Measurements from ENCODE around the gene PDSS2. TPM values are rescaled to one million over a fixed set of nuclear protein-coding genes. Genes with fewer than 3 reads are reported as not detected.
"Not testable (repeated sequence)": the region's sequence is repeated elsewhere in the genome, so short reads cannot be mapped to it uniquely, and the experiment has no call there.

PDSS2 gene
- total RNA-seq, 1 experiment from 2014 or later: 14.8 TPM

GRCh38 chr6:107196152-107196551 is 263.2 kb downstream of the PDSS2 start:
- intact Hi-C loops (cut with micrococcal nuclease; ENCODE audit: unreplicated experiment): no loop called here
- no peaks in the 10 kb centered on the region for H3K36me3 Mint-ChIP-seq (ENCODE audit: insufficient read depth, unreplicated experiment)
- TF ChIP-seq CTCF (IDR thresholded peaks at IDR 0.05; ENCODE audit: unreplicated experiment): no peak
- no peak overlapping the region for H3K4me3 Mint-ChIP-seq (ENCODE audit: low read depth, unreplicated experiment)
- no TSS peak for BruUV-seq (replicated peaks)
- no peak for DNase-seq
- no peaks in the 10 kb centered on the region for H3K9me3 Mint-ChIP-seq (ENCODE audit: low read depth, unreplicated experiment)
- no peak overlapping the region for H3K27ac Mint-ChIP-seq (ENCODE audit: unreplicated experiment)
- no peaks in the 10 kb centered on the region for H3K4me1 Mint-ChIP-seq (ENCODE audit: low read depth, unreplicated experiment)
- CTCF ChIA-PET: no interaction called here
- H3K27me3 Mint-ChIP-seq (ENCODE audit: unreplicated experiment): no peaks in the 10 kb centered on the region

- H3K4me3 Mint-ChIP-seq (ENCODE audit: low read depth, unreplicated experiment); DNase-seq; H3K27me3 Mint-ChIP-seq (ENCODE audit: unreplicated experiment); H3K36me3 Mint-ChIP-seq (ENCODE audit: insufficient read depth, unreplicated experiment); H3K9me3 Mint-ChIP-seq (ENCODE audit: low read depth, unreplicated experiment); CTCF ChIA-PET; H3K4me1 Mint-ChIP-seq (ENCODE audit: low read depth, unreplicated experiment); H3K27ac Mint-ChIP-seq (ENCODE audit: unreplicated experiment); intact Hi-C loops (cut with micrococcal nuclease; ENCODE audit: unreplicated experiment); BruUV-seq (replicated peaks): not testable (repeated sequence)
Measured at GRCh38 chr6:107194723-107195122, 264.6 kb downstream of the PDSS2 start.

- TF ChIP-seq CTCF (IDR thresholded peaks at IDR 0.05; ENCODE audit: unreplicated experiment): no peak
- Mint-ChIP-seq H3K27me3 (ENCODE audit: unreplicated experiment) (no peaks in the 10 kb centered on the region), H3K4me1 (ENCODE audit: low read depth, unreplicated experiment) (no peaks in the 10 kb centered on the region), H3K36me3 (ENCODE audit: insufficient read depth, unreplicated experiment) (no peaks in the 10 kb centered on the region), H3K27ac (ENCODE audit: unreplicated experiment) (no peak overlapping the region), H3K9me3 (ENCODE audit: low read depth, unreplicated experiment) (no peaks in the 10 kb centered on the region), H3K4me3 (ENCODE audit: low read depth, unreplicated experiment) (no peak overlapping the region)
- intact Hi-C loops (cut with micrococcal nuclease; ENCODE audit: unreplicated experiment): no loop called here
- BruUV-seq (replicated peaks): no TSS peak
- DNase-seq: no peak
- CTCF ChIA-PET: no interaction called here
Measured at GRCh38 chr6:107192830-107193229, 266.5 kb downstream of the PDSS2 start.

GRCh38 chr6:107187630-107188029 is 271.7 kb downstream of the PDSS2 start:
- H3K4me3 Mint-ChIP-seq (ENCODE audit: low read depth, unreplicated experiment): no peak overlapping the region
- intact Hi-C loops (cut with micrococcal nuclease; ENCODE audit: unreplicated experiment): no loop called here
- no peak overlapping the region for H3K27ac Mint-ChIP-seq (ENCODE audit: unreplicated experiment)
- no peaks in the 10 kb centered on the region for H3K36me3 Mint-ChIP-seq (ENCODE audit: insufficient read depth, unreplicated experiment)
- no peak for DNase-seq
- no peaks in the 10 kb centered on the region for H3K4me1 Mint-ChIP-seq (ENCODE audit: low read depth, unreplicated experiment)
- H3K9me3 Mint-ChIP-seq (ENCODE audit: low read depth, unreplicated experiment): no peaks in the 10 kb centered on the region
- no peaks in the 10 kb centered on the region for H3K27me3 Mint-ChIP-seq (ENCODE audit: unreplicated experiment)
- no TSS peak for BruUV-seq (replicated peaks)
- no peak for TF ChIP-seq CTCF (IDR thresholded peaks at IDR 0.05; ENCODE audit: unreplicated experiment)
- CTCF ChIA-PET: no interaction called here

- no peaks in the 10 kb centered on the region for H3K4me1 Mint-ChIP-seq (ENCODE audit: low read depth, unreplicated experiment)
- BruUV-seq (replicated peaks): no TSS peak
- H3K36me3 Mint-ChIP-seq (ENCODE audit: insufficient read depth, unreplicated experiment): no peaks in the 10 kb centered on the region
- H3K9me3 Mint-ChIP-seq (ENCODE audit: low read depth, unreplicated experiment): no peaks in the 10 kb centered on the region
- DNase-seq: no peak
- intact Hi-C loops (cut with micrococcal nuclease; ENCODE audit: unreplicated experiment): no loop called here
- no peak overlapping the region for H3K4me3 Mint-ChIP-seq (ENCODE audit: low read depth, unreplicated experiment)
- no peak overlapping the region for H3K27ac Mint-ChIP-seq (ENCODE audit: unreplicated experiment)
- no peak for TF ChIP-seq CTCF (IDR thresholded peaks at IDR 0.05; ENCODE audit: unreplicated experiment)
- CTCF ChIA-PET: interaction anchor here (1.4 kb wide), 1 partner anchor 132 kb away, joined by 4 read pairs; no protein-coding TSS in a partner anchor
- no peaks in the 10 kb centered on the region for H3K27me3 Mint-ChIP-seq (ENCODE audit: unreplicated experiment)
Measured at GRCh38 chr6:107186047-107186446, 273.3 kb downstream of the PDSS2 start.
